ENCODE data around the gene ADM2.
A peak's percentile ranks its signal among the peaks of the same experiment; 100 is the strongest.
"Not testable (repeated sequence)": the region's sequence is repeated elsewhere in the genome, so short reads cannot be mapped to it uniquely, and the experiment has no call there.

Gene ADM2, protein sequence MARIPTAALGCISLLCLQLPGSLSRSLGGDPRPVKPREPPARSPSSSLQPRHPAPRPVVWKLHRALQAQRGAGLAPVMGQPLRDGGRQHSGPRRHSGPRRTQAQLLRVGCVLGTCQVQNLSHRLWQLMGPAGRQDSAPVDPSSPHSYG

DNA sequence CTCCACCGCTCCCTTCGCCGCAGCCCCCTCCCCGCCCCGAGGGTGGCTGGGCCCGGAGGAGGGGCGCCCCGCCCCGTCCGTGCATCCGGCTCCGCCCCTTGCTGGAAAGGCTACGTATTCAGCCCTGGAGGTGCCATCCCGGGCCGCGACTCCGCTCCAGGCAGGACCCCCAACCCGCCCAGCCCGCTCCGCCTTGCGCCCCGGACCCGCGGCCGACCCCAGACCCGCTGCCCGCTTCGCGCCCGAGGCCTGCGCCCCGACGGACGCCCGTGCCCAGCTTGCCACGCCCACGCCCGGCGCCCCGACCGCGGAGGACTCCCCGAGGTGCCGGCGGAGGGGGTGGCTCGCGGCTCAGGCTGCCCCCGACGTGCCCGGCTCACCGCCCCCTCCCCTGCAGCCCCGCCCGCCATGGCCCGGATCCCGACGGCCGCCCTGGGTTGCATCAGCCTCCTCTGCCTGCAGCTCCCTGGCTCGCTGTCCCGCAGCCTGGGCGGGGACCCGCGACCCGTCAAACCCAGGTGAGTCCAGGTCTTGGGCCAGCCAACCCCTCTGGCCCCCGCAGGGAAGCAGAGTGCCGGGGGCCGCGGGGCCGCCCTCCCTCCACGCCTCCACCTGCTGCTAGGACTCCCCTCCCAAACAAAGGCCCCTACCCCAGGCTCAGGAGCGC lies at the start of gene ADM2:
TSS of gene ADM2 (plus strand) at position 104 of the 667 bp plus-strand sequence. CDS start at position 409, 305 bp downstream.
- peak; percentile 59 to 75 for DNase-seq

DNA sequence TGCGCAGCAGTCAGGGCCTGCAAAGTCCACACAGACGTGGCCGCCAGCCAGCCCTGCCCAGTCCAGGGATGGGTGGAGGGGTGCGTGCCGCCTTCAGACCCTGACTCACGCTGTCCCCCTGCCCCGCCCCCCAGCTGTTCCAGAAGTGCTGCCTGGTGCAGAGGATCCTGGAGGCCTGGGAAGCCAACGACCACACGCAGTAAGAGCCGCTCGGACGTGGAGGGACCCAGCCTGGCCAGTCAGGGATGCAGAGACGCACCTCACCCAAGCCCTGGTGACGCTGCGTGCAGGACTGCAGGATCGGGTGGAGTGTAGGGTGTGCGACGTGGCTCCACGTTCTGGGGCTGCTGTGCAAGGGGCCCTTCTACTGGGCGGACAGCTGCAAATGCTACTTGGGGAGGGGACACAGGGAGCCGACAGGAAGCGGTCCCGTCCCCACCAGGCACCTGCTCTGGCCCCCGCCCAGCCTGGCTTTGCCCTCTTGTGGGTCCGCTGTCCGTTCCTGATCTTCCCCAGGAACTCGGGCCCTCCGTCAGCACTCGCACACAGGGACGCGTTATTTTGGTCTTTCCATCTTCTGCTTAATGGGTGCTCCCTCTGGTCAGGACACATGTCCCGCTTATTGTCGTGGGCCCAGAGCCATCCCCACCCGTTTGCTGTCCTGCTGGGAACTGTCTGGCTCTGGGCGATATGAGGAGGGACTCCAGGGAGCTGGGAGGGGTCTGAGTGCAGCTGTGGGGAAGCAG lies 49.0 kb upstream of the ADM2 start:
- DNase-seq = no peak

DNA sequence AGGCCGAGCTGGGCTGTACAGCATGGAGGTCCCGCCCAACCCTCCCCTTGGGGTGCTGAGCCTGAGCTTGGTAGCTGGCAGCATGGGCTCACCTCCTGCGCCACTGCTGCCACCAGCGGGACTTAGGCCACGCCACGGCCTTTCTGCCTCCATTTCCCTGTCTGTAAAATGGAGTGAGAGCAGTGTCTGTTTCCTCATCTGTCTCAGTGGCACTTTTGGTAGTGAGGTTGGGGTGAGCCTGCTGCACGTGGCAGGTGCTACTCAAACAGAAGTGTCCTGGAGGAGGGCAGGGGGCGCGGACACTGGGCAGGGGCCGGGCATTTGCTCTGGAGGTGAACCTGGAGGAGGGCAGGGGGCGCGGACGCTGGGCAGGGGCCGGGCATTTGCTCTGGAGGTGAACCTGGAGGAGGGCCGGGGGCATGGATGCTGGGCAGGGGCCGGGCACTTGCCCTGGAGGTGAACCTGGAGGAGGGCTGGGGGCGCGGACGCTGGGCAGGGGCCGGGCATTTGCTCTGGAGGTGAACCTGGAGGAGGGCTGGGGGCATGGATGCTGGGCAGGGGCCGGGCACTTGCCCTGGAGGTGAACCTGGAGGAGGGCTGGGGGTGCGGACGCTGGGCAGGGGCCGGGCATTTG lies 48.3 kb upstream of the ADM2 start:
- not testable (repeated sequence) for DNase-seq

DNA sequence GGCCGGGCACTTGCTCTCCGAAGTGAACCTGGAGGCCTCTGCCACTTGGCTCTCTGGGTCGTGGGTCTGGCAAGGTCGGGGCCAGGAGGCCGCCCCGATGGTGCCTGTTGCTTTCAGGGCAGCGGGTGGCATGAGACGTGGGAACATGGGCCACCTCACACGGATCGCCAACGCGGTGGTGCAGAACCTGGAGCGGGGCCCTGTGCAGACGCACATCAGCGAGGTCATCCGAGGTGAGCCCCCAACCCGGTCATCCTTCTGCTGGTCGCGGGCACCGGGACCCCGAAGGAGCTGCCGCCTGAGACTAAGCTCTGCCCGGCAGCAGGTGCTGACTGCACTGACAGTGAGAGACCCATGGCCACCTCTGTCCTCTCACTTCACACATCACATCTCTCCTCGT lies 46.5 kb upstream of the ADM2 start:
- DNase-seq = no peak

DNA sequence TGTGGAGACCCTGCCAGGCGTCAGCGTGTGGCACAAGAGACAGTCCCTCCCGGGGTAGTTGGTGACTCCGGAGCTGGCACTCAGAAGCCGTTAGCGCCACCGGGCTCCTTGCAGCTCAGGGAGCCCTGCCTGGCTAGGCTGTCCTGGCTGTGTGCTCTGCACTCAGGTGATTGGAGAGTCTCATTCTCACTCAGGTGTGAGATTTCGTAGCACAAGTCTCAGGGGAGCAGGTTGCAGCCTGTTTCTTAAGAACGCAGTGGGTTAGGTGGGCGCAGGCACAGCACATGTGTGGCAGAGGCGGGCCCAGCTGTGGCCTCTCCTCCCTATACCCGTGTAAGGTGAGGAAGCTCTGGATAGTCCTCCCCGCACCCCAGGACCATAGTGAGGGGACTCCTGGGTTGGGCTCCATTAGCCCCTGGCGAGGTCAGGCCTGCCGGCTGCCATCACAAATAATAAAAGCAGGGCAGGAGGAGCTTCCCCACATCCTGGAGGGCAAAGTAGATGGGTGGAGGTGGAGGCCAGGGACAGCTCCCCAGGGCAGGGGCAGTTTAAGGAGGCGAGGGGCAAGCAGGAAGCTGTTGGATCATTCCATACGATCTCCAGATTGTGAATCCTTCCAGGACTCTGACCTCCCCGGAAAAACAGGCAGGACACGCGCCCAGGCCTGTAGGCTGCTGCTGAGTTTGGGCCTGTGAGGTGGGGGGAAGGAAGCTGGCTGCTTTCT lies 45.9 kb upstream of the ADM2 start:
- no peak for DNase-seq

DNA sequence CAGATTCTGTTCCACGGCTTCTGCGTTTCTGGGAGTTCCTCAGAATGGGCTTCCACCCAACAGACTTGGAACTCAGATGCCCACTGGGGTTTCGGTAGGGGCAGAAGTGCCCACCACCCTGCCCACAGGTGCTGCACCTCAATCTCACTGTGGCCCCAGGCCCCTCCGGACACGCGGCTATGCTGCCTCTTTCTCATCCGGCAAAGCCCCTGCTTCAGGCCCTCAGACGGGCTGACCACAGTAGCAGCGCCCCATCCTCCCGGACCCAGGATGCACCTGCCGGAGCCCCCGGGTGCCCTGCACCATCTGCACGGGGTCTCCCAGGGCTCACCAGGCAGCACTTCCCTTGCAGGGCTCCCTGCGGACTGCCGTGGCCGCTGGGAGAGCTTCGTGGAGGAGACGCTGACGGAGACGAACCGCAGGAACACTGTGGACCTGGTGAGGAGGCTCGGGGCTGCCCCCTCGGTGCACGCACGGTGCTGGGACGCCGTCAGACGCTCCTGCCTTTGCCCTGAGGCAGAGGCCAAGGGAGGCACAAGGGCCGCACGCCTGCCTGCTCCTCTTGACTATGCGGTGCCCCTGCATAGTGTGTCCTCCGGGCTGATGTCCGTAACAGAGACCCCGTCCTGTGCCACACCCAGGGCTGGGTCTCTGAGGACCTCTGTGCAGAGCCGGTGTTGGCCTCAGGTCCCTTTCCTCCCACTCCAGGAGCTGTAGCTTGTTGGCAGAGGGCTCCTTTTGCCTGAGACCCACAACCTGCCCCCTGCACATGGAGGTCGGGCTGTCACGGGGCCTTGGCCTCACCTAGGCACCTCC lies 45.1 kb upstream of the ADM2 start:
- no peak for DNase-seq

DNA sequence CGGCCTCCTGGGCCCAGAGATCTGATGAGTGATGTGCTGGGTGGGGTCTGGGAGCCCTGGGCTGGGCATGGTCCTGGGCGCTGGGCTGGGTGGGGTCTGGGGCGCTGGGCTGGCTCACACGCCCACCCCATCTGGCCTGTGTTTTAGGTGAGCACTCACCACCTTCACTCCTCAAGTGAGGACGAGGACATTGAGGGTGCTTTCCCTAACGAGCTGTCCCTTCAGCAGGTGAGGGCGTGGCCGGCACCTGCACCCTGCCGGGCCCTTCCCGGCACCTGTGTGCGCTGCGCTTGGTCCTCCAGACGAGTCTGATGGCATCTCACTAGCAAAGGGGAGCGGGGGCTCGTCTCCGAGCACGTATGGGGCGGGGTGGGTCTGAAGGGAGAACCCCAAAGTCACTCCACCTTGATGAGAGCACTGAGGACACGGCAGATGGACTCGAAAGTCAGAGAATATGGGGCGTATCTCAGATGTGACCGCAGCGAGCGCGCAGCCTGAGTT lies 44.5 kb upstream of the ADM2 start:
- DNase-seq = no peak

DNA sequence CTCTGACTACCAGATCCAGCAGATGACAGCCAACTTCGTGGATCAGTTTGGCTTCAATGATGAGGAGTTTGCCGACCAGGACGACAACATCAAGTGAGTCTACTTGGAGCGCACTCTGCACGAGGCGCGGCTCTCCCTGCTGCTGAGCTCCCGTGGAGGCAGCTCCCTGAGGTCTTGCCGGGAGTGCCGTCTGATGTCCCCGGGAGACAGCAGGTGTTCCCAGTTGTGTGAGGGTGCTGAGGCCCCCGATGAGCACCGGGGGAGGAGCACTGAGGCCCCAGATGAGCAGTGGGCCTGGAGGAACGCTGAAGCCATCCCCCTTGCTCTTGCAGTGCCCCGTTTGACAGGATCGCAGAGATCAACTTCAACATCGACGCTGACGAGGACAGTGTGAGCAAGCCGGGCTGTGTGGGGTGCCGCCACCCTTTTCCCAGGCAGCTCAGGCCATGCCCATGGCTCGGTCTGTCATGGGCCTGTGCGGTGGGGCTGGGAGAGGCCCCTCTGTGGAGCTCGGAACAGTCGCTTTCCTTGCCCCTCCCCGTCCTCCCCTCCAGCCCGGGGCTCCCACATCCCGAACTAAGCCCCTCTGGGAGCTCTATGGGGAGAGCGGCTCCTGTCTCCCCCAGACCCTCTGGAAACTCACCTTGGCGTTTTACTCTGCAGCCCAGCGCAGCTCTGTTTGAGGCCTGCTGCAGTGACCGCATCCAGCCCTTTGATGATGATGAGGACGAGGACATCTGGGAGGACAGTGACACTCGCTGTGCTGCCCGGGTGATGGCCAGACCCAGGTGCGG lies 43.6 kb upstream of the ADM2 start:
- DNase-seq = no peak

DNA sequence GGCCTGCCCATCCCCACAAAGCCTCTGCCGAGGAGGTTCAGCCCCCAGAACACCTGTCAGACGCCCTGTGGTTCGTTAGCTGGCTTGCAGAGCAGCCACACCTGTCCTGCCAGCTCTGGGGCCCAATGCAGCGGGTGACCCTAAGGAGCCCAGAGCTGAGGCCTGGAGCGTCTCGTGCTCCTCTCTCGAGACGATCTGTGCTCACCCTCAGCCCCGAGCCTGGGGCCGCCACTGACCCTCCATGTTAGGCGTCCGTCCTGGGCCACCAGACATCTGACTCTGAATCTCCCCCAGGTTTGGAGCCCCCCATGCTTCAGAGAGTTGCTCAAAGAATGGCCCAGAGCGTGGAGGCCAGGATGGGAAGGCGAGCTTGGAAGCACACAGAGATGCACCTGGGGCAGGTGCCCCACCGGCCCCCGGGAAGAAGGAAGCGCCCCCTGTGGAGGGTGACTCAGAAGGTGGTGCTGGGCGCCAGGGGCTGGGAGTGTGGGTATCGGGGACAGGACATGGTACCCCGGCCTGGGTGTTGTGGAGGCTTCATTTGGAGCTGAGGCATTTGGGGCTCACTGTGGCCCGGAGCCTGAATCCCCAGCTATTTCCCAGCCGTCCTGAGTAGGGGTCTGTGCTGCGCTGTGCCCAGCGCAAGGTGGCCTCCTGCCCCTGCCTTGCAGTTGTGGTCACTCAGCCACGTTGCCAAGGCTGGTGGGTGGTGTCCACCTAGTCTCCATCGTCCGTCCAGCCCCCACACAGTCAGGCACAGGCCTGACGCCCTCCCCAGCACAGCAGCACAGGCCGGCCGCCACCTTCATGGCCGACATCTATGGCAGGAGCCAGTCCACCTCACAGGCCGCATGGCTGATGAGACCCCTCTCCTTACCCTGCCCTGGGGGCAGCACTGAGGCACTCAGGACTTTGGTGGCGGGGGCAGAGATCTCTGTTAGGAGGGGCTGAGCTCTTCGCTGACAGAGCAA lies 42.8 kb upstream of the ADM2 start:
- no peak for DNase-seq

DNA sequence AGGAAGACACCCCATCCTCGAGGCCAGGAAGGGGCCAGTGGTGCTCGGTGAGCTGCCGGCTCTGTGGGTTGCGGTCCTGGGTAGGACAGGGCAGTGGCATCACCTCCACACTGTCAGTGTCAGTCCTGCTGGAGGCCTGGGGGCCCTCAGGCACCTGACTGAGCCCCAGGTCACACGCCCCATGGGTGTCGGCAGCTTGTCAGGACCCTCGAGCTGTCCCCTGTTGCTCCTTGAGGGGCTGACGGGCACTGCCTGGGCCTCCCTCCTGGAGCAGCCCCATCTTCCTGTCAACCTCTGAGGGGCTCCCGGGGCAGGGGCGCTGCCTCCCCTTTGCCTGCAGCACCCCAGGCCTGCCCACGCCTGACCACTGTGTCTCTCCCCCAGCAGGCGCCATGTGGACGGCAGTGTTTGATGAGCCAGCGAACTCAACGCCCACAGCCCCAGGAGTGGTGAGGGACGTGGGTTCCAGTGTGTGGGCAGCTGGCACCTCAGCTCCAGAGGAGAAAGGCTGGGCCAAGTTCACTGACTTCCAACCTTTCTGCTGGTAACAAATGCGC lies 42.0 kb upstream of the ADM2 start:
- no peak for DNase-seq

DNA sequence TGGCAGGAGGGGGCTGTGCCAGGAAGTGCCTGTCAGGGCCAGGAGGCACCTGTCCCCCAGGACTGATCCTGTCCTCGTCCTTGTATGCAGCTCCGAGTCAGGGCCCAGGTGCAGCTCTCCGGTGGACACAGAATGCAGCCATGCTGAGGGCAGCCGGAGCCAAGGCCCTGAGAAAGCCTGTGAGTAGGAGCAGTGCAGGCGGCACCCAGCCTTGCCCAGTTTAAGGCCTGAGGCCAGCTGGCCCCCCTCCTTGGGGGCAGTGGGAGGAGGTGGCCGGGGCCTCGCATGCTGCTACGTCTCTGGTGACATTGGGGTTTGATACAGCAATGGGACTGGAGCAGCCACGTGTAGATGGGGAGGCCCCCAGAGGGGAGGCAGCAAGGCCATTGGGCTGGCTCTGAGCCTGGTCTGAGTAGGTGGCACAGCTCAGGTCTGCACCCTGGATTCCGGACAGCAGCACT lies 41.4 kb upstream of the ADM2 start:
- DNase-seq = no peak

DNA sequence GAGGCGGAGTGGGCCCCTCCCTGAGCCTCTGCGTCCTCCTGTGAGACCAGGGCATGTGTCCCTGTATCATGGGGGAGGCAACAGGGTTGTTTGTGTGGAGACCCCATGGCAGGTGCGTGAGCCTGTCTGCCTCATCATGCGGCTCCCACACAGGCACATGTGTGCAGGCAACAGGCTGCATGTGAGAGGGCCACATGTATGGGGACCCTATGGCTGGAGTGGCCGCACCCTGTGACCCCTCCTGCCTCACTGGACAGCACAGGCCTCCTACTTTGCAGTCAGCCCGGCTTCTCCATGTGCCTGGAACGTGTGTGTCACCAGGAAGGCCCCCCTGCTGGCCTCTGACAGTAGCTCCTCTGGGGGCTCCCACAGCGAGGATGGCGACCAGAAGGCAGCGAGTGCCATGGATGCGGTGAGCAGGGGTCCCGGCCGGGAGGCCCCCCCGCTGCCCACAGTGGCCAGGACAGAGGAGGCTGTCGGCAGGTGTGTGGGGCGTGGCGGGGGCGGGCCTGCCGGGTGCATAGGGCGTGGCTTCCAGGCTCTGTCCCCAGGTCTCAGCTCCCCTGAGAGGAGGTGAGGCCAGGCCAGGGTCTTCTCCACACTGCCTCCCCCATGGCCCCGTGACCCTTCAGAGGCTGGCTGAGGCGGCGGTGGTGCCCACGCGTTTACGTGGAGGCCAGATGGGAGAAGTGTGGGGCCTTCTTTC lies 40.6 kb upstream of the ADM2 start:
- no peak for DNase-seq

DNA sequence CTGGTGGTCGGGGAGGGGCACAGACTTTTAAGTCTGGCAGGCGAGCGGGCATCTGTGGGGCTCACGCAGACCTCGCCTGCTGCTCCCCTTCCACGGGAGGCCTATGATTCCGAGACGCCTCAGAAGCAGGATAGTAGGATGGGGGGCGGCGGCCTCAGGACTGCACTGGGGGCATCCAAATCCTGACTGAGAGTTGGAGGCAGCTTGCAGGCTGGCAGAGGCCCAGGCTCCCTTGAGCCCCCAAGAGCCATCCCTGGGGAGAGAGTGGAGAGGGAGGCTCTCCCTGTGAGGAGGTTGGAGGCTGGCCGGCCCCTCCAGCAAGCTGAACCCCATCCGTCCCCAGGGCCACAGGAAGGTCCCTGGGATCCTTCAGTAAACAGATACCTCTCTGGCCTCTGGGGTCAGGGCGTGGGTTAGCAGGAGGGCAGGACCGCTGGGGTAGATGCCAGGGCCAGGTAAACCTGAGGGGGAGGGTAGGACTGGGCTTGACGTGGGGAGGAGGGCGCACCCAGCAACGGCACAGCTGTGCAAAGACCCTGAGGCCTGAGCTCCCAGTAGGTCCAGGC lies 39.8 kb upstream of the ADM2 start:
- DNase-seq = no peak

DNA sequence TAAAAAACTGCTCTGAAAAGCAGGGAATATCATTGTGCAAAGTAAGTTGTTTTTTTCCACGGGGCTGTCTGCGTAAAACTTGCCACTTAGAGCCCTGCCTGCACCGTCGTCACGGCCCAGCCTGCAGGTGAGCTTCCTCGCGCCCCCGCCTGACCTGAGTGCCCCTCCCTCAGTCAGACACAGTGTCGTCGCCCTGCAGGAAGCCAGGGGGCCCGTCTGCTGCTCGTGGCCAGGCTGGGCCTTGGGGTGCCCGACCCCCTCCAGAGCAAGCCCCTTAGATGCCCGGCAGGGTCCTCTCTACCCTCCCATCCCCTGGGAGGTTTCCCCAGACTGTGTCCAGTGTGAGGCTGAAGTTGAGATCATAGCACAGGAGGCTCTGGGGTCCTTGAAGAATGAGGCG lies 38.1 kb upstream of the ADM2 start:
- DNase-seq = no peak

DNA sequence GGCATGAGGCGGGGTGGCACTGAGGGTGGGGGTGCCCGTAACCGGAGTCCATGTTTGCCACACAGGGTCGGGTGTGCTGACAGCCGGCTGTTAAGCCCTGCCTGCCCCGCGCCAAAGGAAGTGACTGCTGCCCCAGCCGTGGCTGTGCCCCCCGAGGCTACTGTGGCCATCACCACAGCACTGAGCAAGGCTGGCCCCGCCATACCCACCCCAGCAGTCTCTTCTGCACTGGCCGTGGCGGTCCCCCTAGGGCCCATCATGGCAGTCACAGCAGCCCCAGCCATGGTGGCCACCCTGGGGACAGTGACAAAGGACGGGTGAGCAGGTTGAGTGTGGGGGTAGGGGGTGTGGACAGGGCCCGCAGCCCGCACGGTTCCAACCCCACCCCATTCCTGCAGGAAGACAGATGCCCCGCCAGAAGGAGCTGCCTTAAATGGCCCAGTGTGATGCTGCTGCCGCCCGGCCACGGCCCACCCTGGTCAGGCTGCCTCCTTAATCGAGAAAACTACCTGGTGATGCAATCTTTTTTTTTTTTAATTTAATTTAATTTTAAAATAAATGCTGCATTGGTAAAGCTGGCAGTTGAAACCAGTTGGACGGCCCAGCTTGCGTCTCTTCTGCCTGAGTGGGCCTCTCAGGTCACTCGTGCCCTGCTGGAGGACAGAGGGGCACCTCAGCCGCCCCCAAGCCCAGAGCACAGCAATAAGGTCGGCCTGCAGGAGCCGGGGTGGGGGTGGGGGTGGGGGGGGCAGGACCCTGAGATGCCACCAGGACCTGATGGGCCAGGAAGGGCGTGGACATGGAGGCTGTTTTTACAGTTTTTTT lies 37.3 kb upstream of the ADM2 start:
- no peak for DNase-seq

DNA sequence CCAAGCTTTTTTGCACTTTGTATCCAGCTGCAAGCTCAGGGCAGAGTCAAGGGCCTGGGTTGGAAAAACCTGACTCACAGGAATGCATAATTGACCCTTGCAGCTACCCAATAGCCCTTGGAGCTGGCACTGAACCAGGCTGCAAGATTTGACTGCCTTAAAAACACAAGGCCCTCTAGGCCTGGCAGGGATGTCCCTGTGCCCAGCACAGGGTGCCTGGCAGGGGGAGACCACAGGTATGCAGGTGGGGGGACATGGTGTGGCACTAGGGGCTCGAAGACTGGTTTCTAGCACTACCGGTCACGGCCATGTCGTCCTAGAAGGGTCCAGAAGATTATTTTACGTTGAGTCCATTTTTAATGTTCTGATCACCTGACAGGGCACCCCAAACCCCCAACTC lies 36.7 kb upstream of the ADM2 start:
- DNase-seq = no peak

DNA sequence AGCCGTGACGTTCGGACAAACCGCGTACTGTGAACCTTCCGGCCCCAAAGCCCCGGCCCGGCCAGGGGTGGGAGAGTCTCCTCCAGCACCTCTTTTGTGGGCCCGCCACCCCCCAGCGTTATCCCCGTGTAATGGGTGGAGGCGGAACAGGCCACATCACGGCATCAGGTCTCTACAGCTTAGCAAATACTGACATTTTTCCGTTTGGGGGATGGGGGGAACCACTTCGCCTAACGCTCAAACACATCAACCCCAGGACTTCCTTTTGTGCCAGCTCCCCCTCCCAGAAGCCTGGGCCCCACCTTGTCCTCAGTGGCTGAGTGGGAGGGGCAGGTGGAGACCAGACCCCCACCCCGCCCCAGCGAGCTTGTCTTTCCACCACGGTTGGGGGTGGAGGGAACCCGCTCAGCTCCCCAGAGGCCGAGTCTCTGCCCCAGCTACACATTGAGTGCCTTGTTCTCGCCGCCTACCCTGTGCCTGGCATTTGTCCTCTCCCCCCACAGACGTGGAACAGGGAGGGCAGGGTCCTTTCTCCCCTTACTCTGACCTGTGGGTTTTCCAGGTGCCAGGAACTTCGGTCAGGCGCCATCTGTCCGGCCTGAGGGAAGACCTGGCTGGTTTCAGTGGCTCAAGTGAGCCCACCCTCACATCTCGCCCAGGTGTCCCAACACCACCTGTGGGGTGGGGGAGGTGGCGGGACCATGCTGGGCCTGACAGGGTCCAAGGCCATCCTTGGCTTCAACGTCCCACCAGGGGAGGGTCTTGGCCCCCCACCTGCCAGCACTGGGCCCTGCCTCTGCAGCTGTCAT lies 36.1 kb upstream of the ADM2 start:
- DNase-seq = peak; percentile 41 to 52

Measured in CD4-positive, alpha-beta T cell treated with Interleukin-1 beta for 1 hour (primary cell).